Activated CD4-positive, alpha-beta T cell treated with anti-CD3 and anti-CD28 coated beads for 36 hours (primary cell): Measurements from ENCODE around the gene NLRP1. TPM values are rescaled to one million over a fixed set of nuclear protein-coding genes. Genes with fewer than 3 reads are reported as not detected.

ENCODE experiments used
- ATAC-seq: fragments of 200-7000 bp; cut with Tn5 transposase; one replicate; pipeline ENCODE4 v1.10.0; 2021; ENCODE audit warnings: mild to moderate bottlenecking, moderate library complexity
- CTCF ChIA-PET: fragments of 350-600 bp; sonication (Branson Sonifier 250); formaldehyde crosslinking; loops from one replicate; lab custom pipeline; 2021; ENCODE audit warnings: antibody characterized with exemption; lab: Charles Lee
- POLR2A ChIA-PET: fragments of 350-600 bp; sonication (Branson Sonifier 250); formaldehyde crosslinking; loops from one replicate; lab custom pipeline; 2021; ENCODE audit warnings: antibody characterized with exemption, inconsistent platforms; lab: Charles Lee
- DNase-seq: peaks from one replicate; pipeline ENCODE4 v3.0.0-alpha.2; 2020
- H3K27ac Mint-ChIP-seq: one replicate; pipeline ENCODE4 v1.8.0; 2021; ENCODE audit warnings: mixed read lengths
- H3K27me3 Mint-ChIP-seq: one replicate; pipeline ENCODE4 v1.8.0; 2021; ENCODE audit warnings: mixed read lengths
- H3K36me3 Mint-ChIP-seq: one replicate; pipeline ENCODE4 v1.8.0; 2021; ENCODE audit warnings: low read depth, mixed read lengths
- H3K4me1 Mint-ChIP-seq: one replicate; pipeline ENCODE4 v1.8.0; 2021; ENCODE audit warnings: mixed read lengths
- H3K4me3 Mint-ChIP-seq: one replicate; pipeline ENCODE4 v1.8.0; 2021; ENCODE audit warnings: mild to moderate bottlenecking, moderate library complexity, mixed read lengths
- H3K9me3 Mint-ChIP-seq: one replicate; pipeline ENCODE4 v1.8.0; 2021; ENCODE audit warnings: low read depth, mixed read lengths
- intact Hi-C, 2 experiments: fragments of 100-400 bp; cut with DNase I in 1 of 2; cut with micrococcal nuclease in 1 of 2; formaldehyde crosslinking; loops; one replicate each; pipeline versions ENCODE4 v1.14.2 to v1.15.1; 2022 to 2024; cut with DNase I, micrococcal nuclease
- total RNA-seq, 2 experiments: library from RNA; stranded (reverse); gene quantifications; one replicate each; pipeline ENCODE4 v1.2.3, GENCODE V29; 2021

The NLRP1 gene
- total RNA-seq, 2 experiments from 2014 or later = 31.2 to 34.0 TPM

DNA sequence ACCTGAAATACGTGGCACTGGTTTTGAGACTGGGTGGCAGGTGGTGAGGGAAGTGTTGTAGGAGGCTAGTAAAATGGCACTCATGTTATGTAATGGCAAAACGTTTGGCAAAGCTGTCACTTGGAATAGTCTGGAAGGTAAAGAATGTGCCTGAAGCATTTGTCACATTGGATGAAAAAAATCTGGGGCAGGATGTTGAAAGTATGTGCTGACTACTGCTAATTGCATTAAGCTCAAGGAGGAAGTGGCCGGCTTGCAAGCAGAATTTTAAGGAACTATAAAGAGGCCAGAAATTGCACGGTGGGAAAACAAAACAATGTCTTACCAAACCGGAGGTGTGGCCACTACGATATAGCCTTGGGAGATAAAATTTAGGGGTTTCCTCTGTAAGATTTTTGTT lies 26.6 kb upstream of the NLRP1 start:
- Mint-ChIP-seq H3K9me3 (no peaks in the 10 kb centered on the region), H3K27ac (no peak overlapping the region), H3K4me1 (no peaks in the 10 kb centered on the region), H3K36me3 (no peaks in the 10 kb centered on the region), H3K27me3 (peaks cover 6% of the 10 kb centered on the region), H3K4me3 (no peak overlapping the region)
- no peak for DNase-seq
- intact Hi-C loops = no loop called here
- ChIA-PET POLR2A (no interaction called here), CTCF (interaction anchor here (0.6 kb wide), 1 partner anchor 34 kb away, joined by 3 read pairs; no protein-coding TSS in a partner anchor)
- no peak for ATAC-seq

DNA sequence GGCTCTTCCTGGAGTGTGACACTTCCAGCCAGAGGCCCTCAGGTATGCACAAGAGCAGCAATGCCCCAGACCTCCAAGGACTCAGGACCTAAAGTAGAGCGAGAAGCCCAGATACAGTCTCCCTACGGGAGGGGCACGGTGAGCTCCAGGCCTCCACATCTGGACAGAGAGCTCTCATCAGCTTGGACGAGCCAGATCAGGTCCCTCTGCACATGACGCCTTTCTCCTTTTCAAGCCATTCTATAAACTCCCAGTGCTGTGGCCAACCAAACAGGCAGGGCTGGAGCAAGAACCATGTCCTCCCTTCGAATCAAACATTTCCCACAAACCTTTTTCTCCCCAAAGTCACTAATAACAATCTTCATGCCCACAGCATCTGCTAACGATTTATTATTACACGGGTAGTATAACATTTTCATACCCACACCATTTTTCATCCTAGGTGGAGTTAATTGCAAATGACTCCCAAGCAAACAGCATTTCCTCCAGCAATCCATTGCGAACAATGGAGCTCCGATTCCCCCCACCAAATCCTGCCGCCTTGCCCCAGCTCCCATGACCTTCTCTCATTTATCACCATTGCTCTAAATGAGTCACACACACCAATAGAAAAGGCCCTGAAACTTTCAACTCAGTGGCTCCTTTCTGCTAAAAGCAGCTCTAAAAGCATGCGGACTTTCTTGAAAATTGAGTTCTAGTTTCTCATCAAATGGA lies 24.2 kb upstream of the NLRP1 start:
- H3K27ac Mint-ChIP-seq = no peak overlapping the region
- H3K4me3 Mint-ChIP-seq = no peak overlapping the region
- H3K36me3 Mint-ChIP-seq = no peaks in the 10 kb centered on the region
- no peaks in the 10 kb centered on the region for H3K4me1 Mint-ChIP-seq
- H3K27me3 Mint-ChIP-seq = peaks cover 6% of the 10 kb centered on the region
- POLR2A ChIA-PET = interaction anchor here (0.6 kb wide), 1 partner anchor 45 kb away, joined by 10 read pairs; no protein-coding TSS in a partner anchor
- DNase-seq (no peak), ATAC-seq (no peak)
- intact Hi-C loops = no loop called here
- no peaks in the 10 kb centered on the region for H3K9me3 Mint-ChIP-seq
- CTCF ChIA-PET = no interaction called here

- CTCF ChIA-PET = interaction anchor here (0.5 kb wide), 1 partner anchor 103 kb away, joined by 5 read pairs; no protein-coding TSS in a partner anchor
Measured at GRCh38 chr17:5607946-5608345, 23.6 kb upstream of the NLRP1 start.

DNA sequence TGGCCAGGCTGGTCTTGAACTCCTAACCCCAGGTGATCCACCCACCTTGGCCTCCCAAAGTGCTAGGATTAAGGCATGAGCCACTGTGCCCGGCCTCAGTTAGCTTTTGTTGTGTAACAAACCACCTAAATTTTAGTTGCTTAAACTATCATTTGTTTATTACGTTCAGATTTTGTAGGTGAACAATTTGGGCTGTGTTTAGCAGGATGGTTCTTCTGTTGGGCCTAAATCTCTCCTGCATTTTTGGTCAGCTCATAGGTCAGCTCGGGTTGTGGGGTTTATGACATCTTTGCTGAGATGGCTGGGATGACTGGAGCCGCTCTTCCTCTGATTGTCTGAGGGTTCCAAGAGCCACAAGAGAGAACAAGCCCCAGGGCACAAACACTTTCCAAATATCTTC lies 21.1 kb upstream of the NLRP1 start:
- ChIA-PET POLR2A (no interaction called here), CTCF (no interaction called here)
- intact Hi-C loops = no loop called here
- H3K27me3 Mint-ChIP-seq = peaks cover 19% of the 10 kb centered on the region
- no peak overlapping the region for H3K4me3 Mint-ChIP-seq
- no peaks in the 10 kb centered on the region for H3K4me1 Mint-ChIP-seq
- ATAC-seq (no peak), DNase-seq (no peak)
- H3K36me3 Mint-ChIP-seq = no peaks in the 10 kb centered on the region
- H3K9me3 Mint-ChIP-seq = no peaks in the 10 kb centered on the region
- no peak overlapping the region for H3K27ac Mint-ChIP-seq

More at GRCh38 chr17:5607946-5608345, 23.6 kb upstream of the NLRP1 start:
- no peak overlapping the region for H3K4me3 Mint-ChIP-seq
- ATAC-seq (no peak), DNase-seq (no peak)
- H3K9me3 Mint-ChIP-seq = no peaks in the 10 kb centered on the region
- no peaks in the 10 kb centered on the region for H3K4me1 Mint-ChIP-seq
- intact Hi-C loops = no loop called here
- H3K36me3 Mint-ChIP-seq = no peaks in the 10 kb centered on the region
- no peak overlapping the region for H3K27ac Mint-ChIP-seq
- POLR2A ChIA-PET = interaction anchor here (0.6 kb wide), 1 partner anchor 46 kb away, joined by 10 read pairs; no protein-coding TSS in a partner anchor
- peaks cover 6% of the 10 kb centered on the region for H3K27me3 Mint-ChIP-seq

DNA sequence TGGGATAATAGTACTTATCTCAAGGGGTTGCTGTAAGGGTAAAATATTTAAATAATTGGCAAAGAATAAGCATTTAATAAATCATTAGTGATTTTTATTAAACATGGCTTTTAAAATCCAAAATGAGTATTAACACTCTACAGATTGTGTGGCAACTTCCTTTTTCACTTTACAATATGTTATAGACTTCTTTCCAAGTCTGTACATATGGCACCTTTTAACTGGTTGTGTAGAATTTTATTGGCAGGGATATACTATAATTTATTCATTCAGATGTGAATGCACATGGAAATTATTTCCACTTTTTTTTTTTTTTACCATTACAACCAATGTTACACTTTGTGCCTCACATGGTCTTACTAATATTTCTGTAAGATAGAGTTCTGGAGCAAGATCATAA lies 15.7 kb upstream of the NLRP1 start:
- no peak overlapping the region for H3K4me3 Mint-ChIP-seq
- POLR2A ChIA-PET = no interaction called here
- intact Hi-C loops = no loop called here
- ATAC-seq (no peak), DNase-seq (no peak)
- H3K4me1 Mint-ChIP-seq = no peaks in the 10 kb centered on the region
- no peak overlapping the region for H3K27ac Mint-ChIP-seq
- peaks cover 29% of the 10 kb centered on the region for H3K27me3 Mint-ChIP-seq
- CTCF ChIA-PET = no interaction called here
- no peaks in the 10 kb centered on the region for H3K9me3 Mint-ChIP-seq
- H3K36me3 Mint-ChIP-seq = no peaks in the 10 kb centered on the region

DNA sequence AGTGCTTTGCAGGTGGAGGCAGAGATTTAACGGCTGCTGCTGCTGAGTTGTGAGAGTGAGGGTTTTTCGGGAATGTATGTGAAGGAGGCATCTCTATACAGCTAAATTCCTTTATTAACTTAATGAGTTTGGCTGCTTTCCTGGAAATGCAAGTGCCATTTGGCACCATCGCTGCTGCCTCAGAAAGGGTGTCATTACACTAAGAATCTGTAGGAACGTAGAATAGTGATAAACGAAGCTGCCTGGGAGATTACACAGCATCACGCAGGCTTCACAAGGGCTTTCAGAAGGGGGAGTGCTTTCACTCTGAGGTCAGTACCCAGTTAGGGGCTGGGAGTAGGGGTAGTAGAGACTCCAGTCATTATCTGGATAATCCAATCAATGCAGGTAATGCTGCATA lies 14.1 kb upstream of the NLRP1 start:
- intact Hi-C loops = no loop called here
- ATAC-seq = no peak
- Mint-ChIP-seq H3K4me1 (no peaks in the 10 kb centered on the region), H3K9me3 (no peaks in the 10 kb centered on the region), H3K27ac (no peak overlapping the region), H3K4me3 (no peak overlapping the region), H3K27me3 (peaks cover 33% of the 10 kb centered on the region), H3K36me3 (no peaks in the 10 kb centered on the region)
- DNase-seq = no peak
- CTCF ChIA-PET = interaction anchor here (1.2 kb wide), 1 partner anchor 108 kb away, joined by 4 read pairs; no protein-coding TSS in a partner anchor
- POLR2A ChIA-PET = no interaction called here

GRCh38 chr17:5596421-5596820 lies 12.1 kb upstream of the NLRP1 start:
- no peaks in the 10 kb centered on the region for H3K9me3 Mint-ChIP-seq
- ChIA-PET CTCF (interaction anchor here (0.6 to 1.5 kb wide), 3 partner anchors 9 to 1147 kb away, joined by 3 to 5 read pairs (median 4); no protein-coding TSS in a partner anchor), POLR2A (no interaction called here)
- no peak overlapping the region for H3K4me3 Mint-ChIP-seq
- no peak for ATAC-seq
- intact Hi-C loops = no loop called here
- peaks cover 26% of the 10 kb centered on the region for H3K27me3 Mint-ChIP-seq
- no peaks in the 10 kb centered on the region for H3K4me1 Mint-ChIP-seq
- DNase-seq = no peak
- H3K27ac Mint-ChIP-seq = no peak overlapping the region
- H3K36me3 Mint-ChIP-seq = no peaks in the 10 kb centered on the region

GRCh38 chr17:5595831-5596230 lies 11.5 kb upstream of the NLRP1 start:
- CTCF ChIA-PET = interaction anchor here (0.6 to 1.5 kb wide), 4 partner anchors 111 to 1147 kb away, joined by 3 to 5 read pairs (median 4); no protein-coding TSS in a partner anchor
- ATAC-seq (no peak), DNase-seq (no peak)
- Mint-ChIP-seq H3K9me3 (no peaks in the 10 kb centered on the region), H3K4me3 (no peak overlapping the region), H3K27me3 (peaks cover 20% of the 10 kb centered on the region), H3K36me3 (no peaks in the 10 kb centered on the region), H3K4me1 (no peaks in the 10 kb centered on the region), H3K27ac (no peak overlapping the region)
- POLR2A ChIA-PET = no interaction called here
- intact Hi-C loops = no loop called here

- H3K27me3 Mint-ChIP-seq = peaks cover 9% of the 10 kb centered on the region
- H3K4me3 Mint-ChIP-seq = no peak overlapping the region
- H3K9me3 Mint-ChIP-seq = no peaks in the 10 kb centered on the region
- ChIA-PET POLR2A (interaction anchor here (0.6 to 0.7 kb wide), 2 partner anchors 644 to 821 kb away, joined by 3 to 7 read pairs; no protein-coding TSS in a partner anchor), CTCF (interaction anchor here (0.6 to 3.9 kb wide), 14 partner anchors 9 to 854 kb away, joined by 3 to 28 read pairs (median 4); no protein-coding TSS in a partner anchor)
- no peak overlapping the region for H3K27ac Mint-ChIP-seq
- no peaks in the 10 kb centered on the region for H3K36me3 Mint-ChIP-seq
- DNase-seq = no peak
- ATAC-seq = no peak
- intact Hi-C loops = loop anchor here in 1 of 2 experiments (1.0 kb wide), 3 partner anchors 115 to 830 kb away; no protein-coding TSS in a partner anchor
- H3K4me1 Mint-ChIP-seq = peaks cover under 1% of the 10 kb centered on the region
Measured at GRCh38 chr17:5592382-5592781, 8.1 kb upstream of the NLRP1 start.

GRCh38 chr17:5591966-5592365 lies 7.7 kb upstream of the NLRP1 start:
- Mint-ChIP-seq H3K27ac (no peak overlapping the region), H3K36me3 (no peaks in the 10 kb centered on the region), H3K9me3 (no peaks in the 10 kb centered on the region), H3K27me3 (peaks cover 7% of the 10 kb centered on the region), H3K4me1 (peaks cover 5% of the 10 kb centered on the region), H3K4me3 (no peak overlapping the region)
- no peak for DNase-seq
- intact Hi-C loops = loop anchor here in 1 of 2 experiments (1.0 kb wide), 3 partner anchors 115 to 830 kb away; no protein-coding TSS in a partner anchor
- POLR2A ChIA-PET = interaction anchor here (0.7 kb wide), 1 partner anchor 822 kb away, joined by 7 read pairs; no protein-coding TSS in a partner anchor
- CTCF ChIA-PET = interaction anchor here (0.6 to 3.9 kb wide), 14 partner anchors 9 to 854 kb away, joined by 3 to 28 read pairs (median 4); no protein-coding TSS in a partner anchor
- no peak for ATAC-seq

- intact Hi-C loops = loop anchor here in 1 of 2 experiments (10.0 kb wide), 1 partner anchor 1056 kb away; the partner anchor contains the start of genes KIAA0753 and TXNDC17
- H3K4me1 Mint-ChIP-seq = peaks cover 26% of the 10 kb centered on the region
- CTCF ChIA-PET = interaction anchor here (2.2 kb wide), 1 partner anchor 118 kb away, joined by 22 read pairs; no protein-coding TSS in a partner anchor
- no peaks in the 10 kb centered on the region for H3K36me3 Mint-ChIP-seq
- H3K4me3 Mint-ChIP-seq = no peak overlapping the region
- DNase-seq (no peak), ATAC-seq (no peak)
- POLR2A ChIA-PET = no interaction called here
- no peaks in the 10 kb centered on the region for H3K9me3 Mint-ChIP-seq
- H3K27ac Mint-ChIP-seq = no peak overlapping the region
- no peaks in the 10 kb centered on the region for H3K27me3 Mint-ChIP-seq
Measured at GRCh38 chr17:5588584-5588983, 4.3 kb upstream of the NLRP1 start.
